ENCODE measurements around the gene TMEM132C. TPM values are rescaled to one million over a fixed set of nuclear protein-coding genes. Genes with fewer than 3 reads are reported as not detected.

The TMEM132C gene
- total and polyA plus RNA-seq, 2 experiments from 2014 or later, result not detected

DNA sequence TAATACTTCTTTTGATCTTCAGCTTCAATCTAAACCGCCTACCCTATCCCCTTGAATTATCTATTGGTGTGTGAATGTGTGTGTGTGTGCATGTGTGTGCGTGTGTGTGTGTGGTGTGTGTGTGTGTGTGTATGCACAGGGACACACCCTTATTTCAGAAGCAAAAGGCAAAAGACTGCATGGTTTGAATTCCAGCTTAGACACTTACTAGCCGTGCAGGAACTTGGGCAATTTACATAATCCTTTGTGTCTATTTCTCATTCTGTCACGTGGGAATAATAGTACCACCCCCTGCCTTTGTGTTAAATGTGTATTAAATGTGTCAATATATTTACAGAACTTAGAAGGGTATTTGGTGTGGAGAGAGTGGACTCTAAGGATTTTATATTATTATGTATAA lies 251.7 kb downstream of the TMEM132C start:
- Histone ChIP-seq H3K4me2 (no peak overlapping the region), H3K27me3 (ENCODE audit: insufficient read depth) (no peaks in the 10 kb centered on the region), H2AFZ (no peak overlapping the region), H3K79me2 (replicated peaks; ENCODE audit: insufficient read depth) (no peaks in the 10 kb centered on the region), H3K9me2 (ENCODE audit: insufficient read depth) (no peaks in the 10 kb centered on the region), H3K27ac (ENCODE audit: low read depth) (no peak overlapping the region), H3F3A (replicated peaks; ENCODE audit: low read depth) (no peaks in the 10 kb centered on the region), H4K20me1 (replicated peaks; ENCODE audit: insufficient read depth) (no peaks in the 10 kb centered on the region), H3K36me3 (ENCODE audit: insufficient read depth) (0 out of 2 replicates have a peak, but pooled peaks cover 7% of the 10 kb centered on the region), H3K4me1 (ENCODE audit: insufficient read depth) (no peaks in the 10 kb centered on the region), H3K4me3 (no peak overlapping the region)
- DNase-seq (ENCODE audit: low spot score) (no peak), ATAC-seq (no peak)
- Mint-ChIP-seq H3K36me3 (ENCODE audit: low read depth) (peaks cover 40% of the 10 kb centered on the region), H3K4me1 (no peaks in the 10 kb centered on the region), H3K4me3 (no peak overlapping the region), H3K27me3 (ENCODE audit: insufficient read depth, low read depth, poor library complexity) (peaks cover 3% of the 10 kb centered on the region), H3K9me3 (peaks cover 96% of the 10 kb centered on the region), H3K27ac (no peak overlapping the region)
- TF ChIP-seq CREB1 (CRISPR knock-in tag; IDR thresholded peaks at IDR 0.05; ENCODE audit: low read depth), result no peak
- TF ChIP-seq ZNF331 (CRISPR knock-in tag; IDR thresholded peaks at IDR 0.05; ENCODE audit: low read depth), result no peak
- TF ChIP-seq JUNB (IDR thresholded peaks at IDR 0.05; ENCODE audit: unreplicated experiment), result no peak
- no peak for TF ChIP-seq STAT1 (IDR thresholded peaks at IDR 0.05; ENCODE audit: unreplicated experiment)
- no peak for TF ChIP-seq ZNF114 (CRISPR knock-in tag; IDR thresholded peaks at IDR 0.05)
- no peak for TF ChIP-seq POLR2AphosphoS5 (IDR thresholded peaks at IDR 0.05; ENCODE audit: low read depth)
- TF ChIP-seq, protein P1, sequence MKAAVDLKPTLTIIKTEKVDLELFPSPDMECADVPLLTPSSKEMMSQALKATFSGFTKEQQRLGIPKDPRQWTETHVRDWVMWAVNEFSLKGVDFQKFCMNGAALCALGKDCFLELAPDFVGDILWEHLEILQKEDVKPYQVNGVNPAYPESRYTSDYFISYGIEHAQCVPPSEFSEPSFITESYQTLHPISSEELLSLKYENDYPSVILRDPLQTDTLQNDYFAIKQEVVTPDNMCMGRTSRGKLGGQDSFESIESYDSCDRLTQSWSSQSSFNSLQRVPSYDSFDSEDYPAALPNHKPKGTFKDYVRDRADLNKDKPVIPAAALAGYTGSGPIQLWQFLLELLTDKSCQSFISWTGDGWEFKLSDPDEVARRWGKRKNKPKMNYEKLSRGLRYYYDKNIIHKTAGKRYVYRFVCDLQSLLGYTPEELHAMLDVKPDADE (IDR thresholded peaks at IDR 0.05), result no peak
- TF ChIP-seq EZH2phosphoT487 (IDR thresholded peaks at IDR 0.05; ENCODE audit: unreplicated experiment), result no peak
- TF ChIP-seq, protein P2, sequence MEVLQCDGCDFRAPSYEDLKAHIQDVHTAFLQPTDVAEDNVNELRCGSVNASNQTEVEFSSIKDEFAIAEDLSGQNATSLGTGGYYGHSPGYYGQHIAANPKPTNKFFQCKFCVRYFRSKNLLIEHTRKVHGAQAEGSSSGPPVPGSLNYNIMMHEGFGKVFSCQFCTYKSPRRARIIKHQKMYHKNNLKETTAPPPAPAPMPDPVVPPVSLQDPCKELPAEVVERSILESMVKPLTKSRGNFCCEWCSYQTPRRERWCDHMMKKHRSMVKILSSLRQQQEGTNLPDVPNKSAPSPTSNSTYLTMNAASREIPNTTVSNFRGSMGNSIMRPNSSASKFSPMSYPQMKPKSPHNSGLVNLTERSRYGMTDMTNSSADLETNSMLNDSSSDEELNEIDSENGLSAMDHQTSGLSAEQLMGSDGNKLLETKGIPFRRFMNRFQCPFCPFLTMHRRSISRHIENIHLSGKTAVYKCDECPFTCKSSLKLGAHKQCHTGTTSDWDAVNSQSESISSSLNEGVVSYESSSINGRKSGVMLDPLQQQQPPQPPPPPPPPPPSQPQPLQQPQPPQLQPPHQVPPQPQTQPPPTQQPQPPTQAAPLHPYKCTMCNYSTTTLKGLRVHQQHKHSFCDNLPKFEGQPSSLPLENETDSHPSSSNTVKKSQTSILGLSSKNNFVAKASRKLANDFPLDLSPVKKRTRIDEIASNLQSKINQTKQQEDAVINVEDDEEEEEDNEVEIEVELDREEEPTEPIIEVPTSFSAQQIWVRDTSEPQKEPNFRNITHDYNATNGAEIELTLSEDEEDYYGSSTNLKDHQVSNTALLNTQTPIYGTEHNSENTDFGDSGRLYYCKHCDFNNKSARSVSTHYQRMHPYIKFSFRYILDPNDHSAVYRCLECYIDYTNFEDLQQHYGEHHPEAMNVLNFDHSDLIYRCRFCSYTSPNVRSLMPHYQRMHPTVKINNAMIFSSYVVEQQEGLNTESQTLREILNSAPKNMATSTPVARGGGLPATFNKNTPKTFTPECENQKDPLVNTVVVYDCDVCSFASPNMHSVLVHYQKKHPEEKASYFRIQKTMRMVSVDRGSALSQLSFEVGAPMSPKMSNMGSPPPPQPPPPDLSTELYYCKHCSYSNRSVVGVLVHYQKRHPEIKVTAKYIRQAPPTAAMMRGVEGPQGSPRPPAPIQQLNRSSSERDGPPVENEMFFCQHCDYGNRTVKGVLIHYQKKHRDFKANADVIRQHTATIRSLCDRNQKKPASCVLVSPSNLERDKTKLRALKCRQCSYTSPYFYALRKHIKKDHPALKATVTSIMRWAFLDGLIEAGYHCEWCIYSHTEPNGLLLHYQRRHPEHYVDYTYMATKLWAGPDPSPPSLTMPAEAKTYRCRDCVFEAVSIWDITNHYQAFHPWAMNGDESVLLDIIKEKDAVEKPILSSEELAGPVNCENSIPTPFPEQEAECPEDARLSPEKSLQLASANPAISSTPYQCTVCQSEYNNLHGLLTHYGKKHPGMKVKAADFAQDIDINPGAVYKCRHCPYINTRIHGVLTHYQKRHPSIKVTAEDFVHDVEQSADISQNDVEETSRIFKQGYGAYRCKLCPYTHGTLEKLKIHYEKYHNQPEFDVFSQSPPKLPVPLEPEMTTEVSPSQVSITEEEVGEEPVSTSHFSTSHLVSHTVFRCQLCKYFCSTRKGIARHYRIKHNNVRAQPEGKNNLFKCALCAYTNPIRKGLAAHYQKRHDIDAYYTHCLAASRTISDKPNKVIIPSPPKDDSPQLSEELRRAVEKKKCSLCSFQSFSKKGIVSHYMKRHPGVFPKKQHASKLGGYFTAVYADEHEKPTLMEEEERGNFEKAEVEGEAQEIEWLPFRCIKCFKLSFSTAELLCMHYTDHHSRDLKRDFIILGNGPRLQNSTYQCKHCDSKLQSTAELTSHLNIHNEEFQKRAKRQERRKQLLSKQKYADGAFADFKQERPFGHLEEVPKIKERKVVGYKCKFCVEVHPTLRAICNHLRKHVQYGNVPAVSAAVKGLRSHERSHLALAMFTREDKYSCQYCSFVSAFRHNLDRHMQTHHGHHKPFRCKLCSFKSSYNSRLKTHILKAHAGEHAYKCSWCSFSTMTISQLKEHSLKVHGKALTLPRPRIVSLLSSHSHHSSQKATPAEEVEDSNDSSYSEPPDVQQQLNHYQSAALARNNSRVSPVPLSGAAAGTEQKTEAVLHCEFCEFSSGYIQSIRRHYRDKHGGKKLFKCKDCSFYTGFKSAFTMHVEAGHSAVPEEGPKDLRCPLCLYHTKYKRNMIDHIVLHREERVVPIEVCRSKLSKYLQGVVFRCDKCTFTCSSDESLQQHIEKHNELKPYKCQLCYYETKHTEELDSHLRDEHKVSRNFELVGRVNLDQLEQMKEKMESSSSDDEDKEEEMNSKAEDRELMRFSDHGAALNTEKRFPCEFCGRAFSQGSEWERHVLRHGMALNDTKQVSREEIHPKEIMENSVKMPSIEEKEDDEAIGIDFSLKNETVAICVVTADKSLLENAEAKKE (CRISPR knock-in tag; IDR thresholded peaks at IDR 0.05), result no peak
- no peak for TF ChIP-seq EZH2 (IDR thresholded peaks at IDR 0.05; ENCODE audit: low read depth, unreplicated experiment)
- TF ChIP-seq, protein P3, sequence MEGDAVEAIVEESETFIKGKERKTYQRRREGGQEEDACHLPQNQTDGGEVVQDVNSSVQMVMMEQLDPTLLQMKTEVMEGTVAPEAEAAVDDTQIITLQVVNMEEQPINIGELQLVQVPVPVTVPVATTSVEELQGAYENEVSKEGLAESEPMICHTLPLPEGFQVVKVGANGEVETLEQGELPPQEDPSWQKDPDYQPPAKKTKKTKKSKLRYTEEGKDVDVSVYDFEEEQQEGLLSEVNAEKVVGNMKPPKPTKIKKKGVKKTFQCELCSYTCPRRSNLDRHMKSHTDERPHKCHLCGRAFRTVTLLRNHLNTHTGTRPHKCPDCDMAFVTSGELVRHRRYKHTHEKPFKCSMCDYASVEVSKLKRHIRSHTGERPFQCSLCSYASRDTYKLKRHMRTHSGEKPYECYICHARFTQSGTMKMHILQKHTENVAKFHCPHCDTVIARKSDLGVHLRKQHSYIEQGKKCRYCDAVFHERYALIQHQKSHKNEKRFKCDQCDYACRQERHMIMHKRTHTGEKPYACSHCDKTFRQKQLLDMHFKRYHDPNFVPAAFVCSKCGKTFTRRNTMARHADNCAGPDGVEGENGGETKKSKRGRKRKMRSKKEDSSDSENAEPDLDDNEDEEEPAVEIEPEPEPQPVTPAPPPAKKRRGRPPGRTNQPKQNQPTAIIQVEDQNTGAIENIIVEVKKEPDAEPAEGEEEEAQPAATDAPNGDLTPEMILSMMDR (conservative IDR thresholded peaks at IDR 0.05; ENCODE audit: low read depth in 2 of 2), result no peak

All from GM23338 (cell line).